ENCODE measurements around the gene ABTB2. TPM values are rescaled to one million over a fixed set of nuclear protein-coding genes. Genes with fewer than 3 reads are reported as not detected.

ABTB2 gene
- total RNA-seq, 1 experiment from 2014 or later, result 3.6 TPM

- Mint-ChIP-seq H3K4me1 (ENCODE audit: low read depth, unreplicated experiment) (peaks cover 19% of the 10 kb centered on the region), H3K4me3 (ENCODE audit: unreplicated experiment) (no peak overlapping the region), H3K27me3 (ENCODE audit: insufficient read depth, unreplicated experiment) (no peaks in the 10 kb centered on the region), H3K27ac (ENCODE audit: unreplicated experiment) (no peak overlapping the region), H3K36me3 (ENCODE audit: insufficient read depth, unreplicated experiment) (no peaks in the 10 kb centered on the region), H3K9me3 (ENCODE audit: unreplicated experiment) (no peaks in the 10 kb centered on the region)
- no peaks in the 10 kb centered on the region for H3K36me3 ChIP-seq (ENCODE audit: control insufficient read depth, insufficient read depth, low read length)
- BruUV-seq (replicated peaks), result no TSS peak
- H3K27me3 ChIP-seq (replicated peaks; ENCODE audit: control insufficient read depth, insufficient read depth, low read length), result no peaks in the 10 kb centered on the region
- DNase-seq, result no peak
- CTCF ChIA-PET, result interaction anchor here (1.2 kb wide), 1 partner anchor 64 kb away, joined by 4 read pairs; no protein-coding TSS in a partner anchor
- POLR2A ChIA-PET, result no interaction called here
- H3K4me3 ChIP-seq (ENCODE audit: low read depth, low read length), result no peak overlapping the region
- intact Hi-C loops (cut with micrococcal nuclease; ENCODE audit: unreplicated experiment), result no loop called here
- H3K4me1 ChIP-seq, result peaks cover 29% of the 10 kb centered on the region
- TF ChIP-seq, protein P1, sequence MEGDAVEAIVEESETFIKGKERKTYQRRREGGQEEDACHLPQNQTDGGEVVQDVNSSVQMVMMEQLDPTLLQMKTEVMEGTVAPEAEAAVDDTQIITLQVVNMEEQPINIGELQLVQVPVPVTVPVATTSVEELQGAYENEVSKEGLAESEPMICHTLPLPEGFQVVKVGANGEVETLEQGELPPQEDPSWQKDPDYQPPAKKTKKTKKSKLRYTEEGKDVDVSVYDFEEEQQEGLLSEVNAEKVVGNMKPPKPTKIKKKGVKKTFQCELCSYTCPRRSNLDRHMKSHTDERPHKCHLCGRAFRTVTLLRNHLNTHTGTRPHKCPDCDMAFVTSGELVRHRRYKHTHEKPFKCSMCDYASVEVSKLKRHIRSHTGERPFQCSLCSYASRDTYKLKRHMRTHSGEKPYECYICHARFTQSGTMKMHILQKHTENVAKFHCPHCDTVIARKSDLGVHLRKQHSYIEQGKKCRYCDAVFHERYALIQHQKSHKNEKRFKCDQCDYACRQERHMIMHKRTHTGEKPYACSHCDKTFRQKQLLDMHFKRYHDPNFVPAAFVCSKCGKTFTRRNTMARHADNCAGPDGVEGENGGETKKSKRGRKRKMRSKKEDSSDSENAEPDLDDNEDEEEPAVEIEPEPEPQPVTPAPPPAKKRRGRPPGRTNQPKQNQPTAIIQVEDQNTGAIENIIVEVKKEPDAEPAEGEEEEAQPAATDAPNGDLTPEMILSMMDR (IDR thresholded peaks at IDR 0.05; ENCODE audit: insufficient read depth in 1 of 2, low read depth in 1 of 2, low read length in 1 of 2, severe bottlenecking in 1 of 2, unreplicated experiment in 1 of 2), result no peak
- no peaks in the 10 kb centered on the region for H3K9me3 ChIP-seq
Measured at GRCh38 chr11:34238533-34238932, 119.3 kb downstream of the ABTB2 start.

DNA sequence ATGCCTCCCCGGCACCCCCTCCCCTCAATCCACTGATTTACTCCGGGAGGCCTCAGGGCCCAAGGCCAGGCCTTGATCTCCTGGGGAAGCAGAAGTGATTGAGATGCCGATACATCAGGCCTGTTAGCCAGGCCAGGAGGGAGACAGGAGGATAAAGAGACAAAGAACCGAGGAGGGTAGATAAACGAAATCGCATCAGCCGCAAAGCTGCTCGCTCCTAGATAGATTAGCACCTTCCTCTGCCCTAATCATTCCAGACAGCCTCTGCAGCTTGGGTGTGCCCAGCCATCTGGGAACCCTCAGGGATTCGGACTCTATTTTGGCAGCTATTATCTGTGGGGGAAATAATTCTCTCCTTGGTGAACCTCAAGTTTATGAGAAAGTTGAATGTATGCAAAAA, 121.2 kb downstream of the ABTB2 start:
- H3K4me3 ChIP-seq (ENCODE audit: low read depth, low read length), result no peak overlapping the region
- POLR2A ChIA-PET, result no interaction called here

DNA sequence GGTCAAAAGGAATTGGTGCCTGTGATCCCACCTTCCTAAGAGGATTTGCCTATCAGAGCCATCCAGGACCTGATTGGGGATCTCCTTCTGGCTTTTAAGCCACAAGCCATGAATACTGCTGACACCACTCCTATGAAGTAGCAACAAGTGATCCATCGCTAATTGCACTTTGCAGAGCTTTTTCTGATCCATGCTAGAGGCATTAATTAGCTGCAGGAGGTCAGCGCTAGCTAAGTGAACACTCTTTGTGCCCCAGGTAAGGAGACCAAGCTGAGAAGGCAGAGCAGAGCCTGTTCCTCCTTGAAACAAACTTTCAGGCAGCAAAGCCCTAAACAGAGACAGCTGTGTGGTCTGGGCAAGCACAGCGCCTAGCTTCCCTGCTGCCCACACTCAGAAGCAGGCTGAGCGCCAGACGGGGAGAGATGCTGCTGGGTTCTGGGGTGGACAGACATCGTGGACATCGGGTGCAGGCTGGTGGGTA, 122.2 kb downstream of the ABTB2 start:
- H3K27me3 ChIP-seq (replicated peaks; ENCODE audit: control insufficient read depth, insufficient read depth, low read length), result no peaks in the 10 kb centered on the region
- no TSS peak for BruUV-seq (replicated peaks)
- H3K4me3 ChIP-seq (ENCODE audit: low read depth, low read length), result no peak overlapping the region
- no peaks in the 10 kb centered on the region for H3K36me3 ChIP-seq (ENCODE audit: control insufficient read depth, insufficient read depth, low read length)
- no peaks in the 10 kb centered on the region for H3K9me3 ChIP-seq
- Mint-ChIP-seq H3K27ac (ENCODE audit: unreplicated experiment) (no peak overlapping the region), H3K36me3 (ENCODE audit: insufficient read depth, unreplicated experiment) (no peaks in the 10 kb centered on the region), H3K4me1 (ENCODE audit: low read depth, unreplicated experiment) (peaks cover 13% of the 10 kb centered on the region), H3K27me3 (ENCODE audit: insufficient read depth, unreplicated experiment) (no peaks in the 10 kb centered on the region), H3K4me3 (ENCODE audit: unreplicated experiment) (no peak overlapping the region), H3K9me3 (ENCODE audit: unreplicated experiment) (no peaks in the 10 kb centered on the region)
- H3K4me1 ChIP-seq, result peaks cover 9% of the 10 kb centered on the region
- TF ChIP-seq, protein P1 (IDR thresholded peaks at IDR 0.05; ENCODE audit: insufficient read depth in 1 of 2, low read depth in 1 of 2, low read length in 1 of 2, severe bottlenecking in 1 of 2, unreplicated experiment in 1 of 2), result no peak
- DNase-seq, result no peak
- intact Hi-C loops (cut with micrococcal nuclease; ENCODE audit: unreplicated experiment), result no loop called here
- CTCF ChIA-PET, result no interaction called here
- POLR2A ChIA-PET, result no interaction called here

More for the DNA sequence above, 121.2 kb downstream of the ABTB2 start:
- Histone ChIP-seq H3K9me3 (no peaks in the 10 kb centered on the region), H3K4me1 (peaks cover 9% of the 10 kb centered on the region), H3K36me3 (ENCODE audit: control insufficient read depth, insufficient read depth, low read length) (no peaks in the 10 kb centered on the region), H3K27me3 (replicated peaks; ENCODE audit: control insufficient read depth, insufficient read depth, low read length) (no peaks in the 10 kb centered on the region)
- DNase-seq, result no peak
- Mint-ChIP-seq H3K27ac (ENCODE audit: unreplicated experiment) (no peak overlapping the region), H3K4me1 (ENCODE audit: low read depth, unreplicated experiment) (peaks cover 13% of the 10 kb centered on the region), H3K36me3 (ENCODE audit: insufficient read depth, unreplicated experiment) (no peaks in the 10 kb centered on the region), H3K9me3 (ENCODE audit: unreplicated experiment) (no peaks in the 10 kb centered on the region), H3K4me3 (ENCODE audit: unreplicated experiment) (no peak overlapping the region), H3K27me3 (ENCODE audit: insufficient read depth, unreplicated experiment) (no peaks in the 10 kb centered on the region)
- CTCF ChIA-PET, result no interaction called here
- BruUV-seq (replicated peaks), result no TSS peak
- intact Hi-C loops (cut with micrococcal nuclease; ENCODE audit: unreplicated experiment), result no loop called here
- TF ChIP-seq, protein P1 (IDR thresholded peaks at IDR 0.05; ENCODE audit: insufficient read depth in 1 of 2, low read depth in 1 of 2, low read length in 1 of 2, severe bottlenecking in 1 of 2, unreplicated experiment in 1 of 2), result no peak

All from Caco-2 (cell line).